IPS-20b (cell line): ENCODE data around the gene GPR25.
A peak's percentile ranks its signal among the peaks of the same experiment; 100 is the strongest.

Experiments
- H3K27ac ChIP-seq: one replicate; pipeline ENCODE4 v1.5.1; 2013; ENCODE audit warnings: low read length
- H3K27me3 ChIP-seq: 2 replicates; pipeline ENCODE4 v1.6.1; 2013; ENCODE audit warnings: mild to moderate bottlenecking, low read length, inconsistent platforms; ENCODE audit not compliant: insufficient read depth
- H3K36me3 ChIP-seq: 2 replicates; pipeline ENCODE4 v1.6.1; 2013; ENCODE audit warnings: low read depth, mild to moderate bottlenecking, inconsistent platforms, low read length, moderate library complexity; ENCODE audit not compliant: insufficient read depth
- H3K4me1 ChIP-seq: 2 replicates; pipeline ENCODE4 v1.6.1; 2013; ENCODE audit warnings: mild to moderate bottlenecking, control low read depth, inconsistent platforms, low read length, moderate library complexity; ENCODE audit not compliant: insufficient read depth
- H3K4me3 ChIP-seq: 2 replicates; pipeline ENCODE4 v1.5.1; 2013; ENCODE audit warnings: mild to moderate bottlenecking, low read length, inconsistent platforms
- H3K9ac ChIP-seq: 2 replicates; pipeline ENCODE4 v1.6.1; 2013; ENCODE audit warnings: low read depth, mild to moderate bottlenecking, inconsistent platforms, low read length, moderate library complexity
- H3K9me3 ChIP-seq: 2 replicates; pipeline ENCODE4 v1.6.1; 2013; ENCODE audit warnings: mild to moderate bottlenecking, low read depth, low read length, inconsistent platforms; ENCODE audit not compliant: insufficient read depth

Gene GPR25

GRCh38 chr1:200896531-200897196 is 23.9 kb downstream of the GPR25 start:
- Histone ChIP-seq H3K9ac (no peak overlapping the region), H3K9me3 (no peaks in the 10 kb centered on the region), H3K4me3 (peak overlapping the region; percentile 8; the same call in 1 of the 2 replicates), H3K36me3 (peaks cover 37% of the 10 kb centered on the region), H3K27ac (no peak overlapping the region), H3K27me3 (no peaks in the 10 kb centered on the region), H3K4me1 (peaks cover 41% of the 10 kb centered on the region)

GRCh38 chr1:200897259-200897658 is 24.5 kb downstream of the GPR25 start:
- Histone ChIP-seq H3K27ac (no peak overlapping the region), H3K9me3 (no peaks in the 10 kb centered on the region), H3K9ac (no peak overlapping the region), H3K4me3 (no peak overlapping the region), H3K27me3 (no peaks in the 10 kb centered on the region), H3K4me1 (peaks cover 41% of the 10 kb centered on the region), H3K36me3 (peaks cover 43% of the 10 kb centered on the region)

- Histone ChIP-seq H3K4me1 (peaks cover 29% of the 10 kb centered on the region), H3K27ac (no peak overlapping the region)
These were observed 26.2 kb downstream of the GPR25 start for GRCh38 chr1:200899015-200899386.

GRCh38 chr1:200899451-200899915 is 26.7 kb downstream of the GPR25 start:
- peaks cover 24% of the 10 kb centered on the region for H3K4me1 ChIP-seq

More at GRCh38 chr1:200899015-200899386, 26.2 kb downstream of the GPR25 start:
- Histone ChIP-seq H3K36me3 (peaks cover 53% of the 10 kb centered on the region), H3K9ac (no peak overlapping the region), H3K9me3 (no peaks in the 10 kb centered on the region), H3K27me3 (no peaks in the 10 kb centered on the region), H3K4me3 (no peak overlapping the region)

GRCh38 chr1:200899954-200900867 is 27.4 kb downstream of the GPR25 start:
- no peaks in the 10 kb centered on the region for H3K27me3 ChIP-seq
- H3K27ac ChIP-seq = no peak overlapping the region
- H3K9ac ChIP-seq = no peak overlapping the region
- no peak overlapping the region for H3K4me3 ChIP-seq
- H3K9me3 ChIP-seq = no peaks in the 10 kb centered on the region
- H3K4me1 ChIP-seq = peaks cover 18% of the 10 kb centered on the region
- peaks cover 62% of the 10 kb centered on the region for H3K36me3 ChIP-seq

More at GRCh38 chr1:200899451-200899915, 26.7 kb downstream of the GPR25 start:
- Histone ChIP-seq H3K36me3 (peaks cover 57% of the 10 kb centered on the region), H3K4me3 (no peak overlapping the region), H3K9me3 (no peaks in the 10 kb centered on the region), H3K27me3 (no peaks in the 10 kb centered on the region), H3K9ac (no peak overlapping the region), H3K27ac (no peak overlapping the region)

- Histone ChIP-seq H3K27me3 (no peaks in the 10 kb centered on the region), H3K9ac (no peak overlapping the region), H3K27ac (no peak overlapping the region), H3K4me1 (peaks cover 11% of the 10 kb centered on the region), H3K36me3 (peaks cover 69% of the 10 kb centered on the region), H3K4me3 (no peak overlapping the region), H3K9me3 (no peaks in the 10 kb centered on the region)
These were observed 28.1 kb downstream of the GPR25 start for GRCh38 chr1:200900877-200901276.

- peaks cover 72% of the 10 kb centered on the region for H3K36me3 ChIP-seq
- H3K4me3 ChIP-seq = no peak overlapping the region
- peaks cover 8% of the 10 kb centered on the region; the same call in 1 of the 2 replicates for H3K4me1 ChIP-seq
- no peaks in the 10 kb centered on the region for H3K9me3 ChIP-seq
- H3K9ac ChIP-seq = no peak overlapping the region
- H3K27ac ChIP-seq = no peak overlapping the region
- H3K27me3 ChIP-seq = no peaks in the 10 kb centered on the region
These were observed 28.6 kb downstream of the GPR25 start for GRCh38 chr1:200901350-200901749.

GRCh38 chr1:200901796-200902444 is 29.1 kb downstream of the GPR25 start:
- Histone ChIP-seq H3K27me3 (no peaks in the 10 kb centered on the region), H3K9me3 (no peaks in the 10 kb centered on the region), H3K36me3 (peaks cover 77% of the 10 kb centered on the region), H3K9ac (no peak overlapping the region), H3K27ac (no peak overlapping the region), H3K4me3 (no peak overlapping the region), H3K4me1 (0 out of 2 replicates have a peak, but pooled peaks cover 4% of the 10 kb centered on the region)

GRCh38 chr1:200903793-200904192 is 31.0 kb downstream of the GPR25 start:
- Histone ChIP-seq H3K9me3 (no peaks in the 10 kb centered on the region), H3K36me3 (peaks cover 88% of the 10 kb centered on the region)

GRCh38 chr1:200904772-200905171 is 32.0 kb downstream of the GPR25 start:
- Histone ChIP-seq H3K9me3 (no peaks in the 10 kb centered on the region), H3K27me3 (no peaks in the 10 kb centered on the region), H3K36me3 (peaks cover 88% of the 10 kb centered on the region), H3K4me1 (no peaks in the 10 kb centered on the region), H3K9ac (no peak overlapping the region), H3K4me3 (no peak overlapping the region), H3K27ac (no peak overlapping the region)

More at GRCh38 chr1:200903793-200904192, 31.0 kb downstream of the GPR25 start:
- Histone ChIP-seq H3K4me1 (no peaks in the 10 kb centered on the region), H3K27me3 (no peaks in the 10 kb centered on the region), H3K4me3 (no peak overlapping the region), H3K9ac (no peak overlapping the region), H3K27ac (no peak overlapping the region)

GRCh38 chr1:200905411-200906052 is 32.8 kb downstream of the GPR25 start:
- Histone ChIP-seq H3K27me3 (no peaks in the 10 kb centered on the region), H3K4me1 (no peaks in the 10 kb centered on the region), H3K27ac (no peak overlapping the region), H3K9me3 (no peaks in the 10 kb centered on the region), H3K9ac (no peak overlapping the region), H3K36me3 (peaks cover 88% of the 10 kb centered on the region), H3K4me3 (no peak overlapping the region)
